Measurements from ENCODE around the gene SUGP2.

- TF ChIP-seq YY1 (IDR thresholded peaks at IDR 0.05; ENCODE audit: low read depth): no peak
- TF ChIP-seq, protein P1, sequence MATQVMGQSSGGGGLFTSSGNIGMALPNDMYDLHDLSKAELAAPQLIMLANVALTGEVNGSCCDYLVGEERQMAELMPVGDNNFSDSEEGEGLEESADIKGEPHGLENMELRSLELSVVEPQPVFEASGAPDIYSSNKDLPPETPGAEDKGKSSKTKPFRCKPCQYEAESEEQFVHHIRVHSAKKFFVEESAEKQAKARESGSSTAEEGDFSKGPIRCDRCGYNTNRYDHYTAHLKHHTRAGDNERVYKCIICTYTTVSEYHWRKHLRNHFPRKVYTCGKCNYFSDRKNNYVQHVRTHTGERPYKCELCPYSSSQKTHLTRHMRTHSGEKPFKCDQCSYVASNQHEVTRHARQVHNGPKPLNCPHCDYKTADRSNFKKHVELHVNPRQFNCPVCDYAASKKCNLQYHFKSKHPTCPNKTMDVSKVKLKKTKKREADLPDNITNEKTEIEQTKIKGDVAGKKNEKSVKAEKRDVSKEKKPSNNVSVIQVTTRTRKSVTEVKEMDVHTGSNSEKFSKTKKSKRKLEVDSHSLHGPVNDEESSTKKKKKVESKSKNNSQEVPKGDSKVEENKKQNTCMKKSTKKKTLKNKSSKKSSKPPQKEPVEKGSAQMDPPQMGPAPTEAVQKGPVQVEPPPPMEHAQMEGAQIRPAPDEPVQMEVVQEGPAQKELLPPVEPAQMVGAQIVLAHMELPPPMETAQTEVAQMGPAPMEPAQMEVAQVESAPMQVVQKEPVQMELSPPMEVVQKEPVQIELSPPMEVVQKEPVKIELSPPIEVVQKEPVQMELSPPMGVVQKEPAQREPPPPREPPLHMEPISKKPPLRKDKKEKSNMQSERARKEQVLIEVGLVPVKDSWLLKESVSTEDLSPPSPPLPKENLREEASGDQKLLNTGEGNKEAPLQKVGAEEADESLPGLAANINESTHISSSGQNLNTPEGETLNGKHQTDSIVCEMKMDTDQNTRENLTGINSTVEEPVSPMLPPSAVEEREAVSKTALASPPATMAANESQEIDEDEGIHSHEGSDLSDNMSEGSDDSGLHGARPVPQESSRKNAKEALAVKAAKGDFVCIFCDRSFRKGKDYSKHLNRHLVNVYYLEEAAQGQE (IDR thresholded peaks at IDR 0.05; ENCODE audit: low read depth): no peak
- TF ChIP-seq RAD21 (IDR thresholded peaks at IDR 0.05; ENCODE audit: low read depth): no peak
Measured at GRCh38 chr19:18992696-18993095, 40.6 kb downstream of the SUGP2 start.

All from Ishikawa (cell line).